Right lobe of liver (tissue), 6 donors: ENCODE results near the gene HUS1. TPM values are rescaled to one million over a fixed set of nuclear protein-coding genes. Genes with fewer than 3 reads are reported as not detected.

Experiments
- ATAC-seq, 4 donors: fragments of 200-7000 bp; cut with Tn5 transposase; one replicate each; pipeline ENCODE4 v1.9.1; 2020; ENCODE audit warnings: mild to moderate bottlenecking in 4 of 4, moderate library complexity in 4 of 4
- DNase-seq, 3 donors: peaks; one replicate each; pipeline ENCODE4 v3.0.0-alpha.2; 2020
- H3K27ac ChIP-seq, 3 donors: fragments of 200-600 bp; one replicate each; pipeline ENCODE4 v1.8.0; 2022
- H3K27me3 ChIP-seq, 2 donors: fragments of 200-600 bp; one replicate each; pipeline ENCODE4 v1.8.0; 2022
- H3K36me3 ChIP-seq, 4 donors: fragments of 200-600 bp; sonication (generic) in 1 of 4; one replicate each; pipeline versions ENCODE4 v1.5.1 to v1.8.0; 2017 to 2022; ENCODE audit warnings: control low read depth in 1 of 4
- H3K4me1 ChIP-seq, 4 donors: fragments of 200-600 bp; sonication (generic) in 1 of 4; one replicate each; pipeline versions ENCODE4 v1.5.1 to v1.8.0; 2017 to 2022; ENCODE audit warnings: control low read depth in 1 of 4
- H3K4me3 ChIP-seq, 3 donors: fragments of 200-600 bp; one replicate each; pipeline ENCODE4 v1.8.0; 2022
- H3K9me3 ChIP-seq, 4 donors: fragments of 200-600 bp; sonication (generic) in 1 of 4; one replicate each; pipeline versions ENCODE4 v1.5.1 to v1.8.0; 2017 to 2022; ENCODE audit warnings: control low read depth in 1 of 4
- POLR2A ChIP-seq: fragments of 450-650 bp; IDR thresholded peaks from one replicate; pipeline ENCODE4 v1.6.1; 2017; ENCODE audit warnings: antibody characterized with exemption, mild to moderate bottlenecking
- WGBS: methylation state at CpG from one replicate; pipeline ENCODE4 v1.1.6; 2018; ENCODE audit warnings: low coverage, low lambda C conversion rate; ENCODE audit not compliant: insufficient coverage; ENCODE audit errors: missing lambda C conversion rate; 5-methylcytosine and 5-hydroxymethylcytosine counted together
- intact Hi-C, 2 donors: fragments of 100-400 bp; cut with DNase I; formaldehyde crosslinking; loops; one replicate each; pipeline versions ENCODE4 v1.11.2 to v1.14.1; 2022
- total RNA-seq, 6 experiments: library from RNA; depleted of rRNA in 2 of 6; stranded (reverse); fragments of >200 nt in 2 of 6; fragmentation: NEBNext Ultra II Directional in 3 of 6; extraction: Animal tissue kit (Norgen Biotek cat#: 25700) in 3 of 6; gene quantifications; one replicate each; pipeline versions ENCODE4 v1.1.0 to v1.2.4, GENCODE V29; 2016 to 2023
- TF ChIP-seq, protein P1 (sequence below), 4 donors: fragments of 200-600 bp in 3 of 4; fragments of 450-650 bp in 1 of 4; IDR thresholded peaks; one replicate each; pipeline versions ENCODE4 v1.5.1 to v1.8.0; 2016 to 2022; ENCODE audit warnings: antibody characterized with exemption in 4 of 4, mild to moderate bottlenecking in 2 of 4
- donor health status: DM: no; HTN: yes; CAD: no.
- donor health status: DM: no; HTN: no; CAD: no.
- donor health status: DM: no; HTN: no; CAD: no.
- donor health status: DM: no; HTN: yes; CAD: no.
- donor health status: DM: no; HTN: yes; CAD: no.

Gene HUS1
- total RNA-seq, 6 experiments from 2014 or later: 16.1 to 40.5 (median 25.5) TPM

DNA sequence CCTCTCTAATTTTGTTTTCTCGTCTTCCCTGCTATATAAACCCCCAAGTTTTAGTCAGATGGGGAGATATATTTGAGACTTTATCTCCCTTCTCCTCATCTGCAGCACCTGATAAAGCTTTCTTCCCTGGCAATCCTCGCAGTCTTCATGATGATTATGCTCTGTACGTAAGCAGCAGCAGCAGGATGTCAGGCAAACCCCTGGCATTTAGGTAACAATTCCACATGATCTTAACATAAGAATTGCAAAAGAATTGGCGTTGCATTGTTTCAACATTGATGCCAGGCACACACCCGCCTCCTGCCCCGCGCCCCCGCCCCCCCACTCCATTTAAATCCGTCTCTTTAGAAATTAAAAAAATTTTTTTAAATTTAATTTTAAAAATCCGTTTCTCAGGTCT is 37.3 kb downstream of the HUS1 start:
- no peaks in the 10 kb centered on the region for H3K27me3 ChIP-seq
- H3K4me3 ChIP-seq: no peak overlapping the region
- ATAC-seq (no peak), DNase-seq (no peak)
- H3K36me3 ChIP-seq: no peaks in the 10 kb centered on the region
- H3K27ac ChIP-seq: peak overlapping the region in 1 of 3 donors; percentile 25
- H3K4me1 ChIP-seq: no peaks in the 10 kb centered on the region
- no peaks in the 10 kb centered on the region for H3K9me3 ChIP-seq
- TF ChIP-seq, protein P1, sequence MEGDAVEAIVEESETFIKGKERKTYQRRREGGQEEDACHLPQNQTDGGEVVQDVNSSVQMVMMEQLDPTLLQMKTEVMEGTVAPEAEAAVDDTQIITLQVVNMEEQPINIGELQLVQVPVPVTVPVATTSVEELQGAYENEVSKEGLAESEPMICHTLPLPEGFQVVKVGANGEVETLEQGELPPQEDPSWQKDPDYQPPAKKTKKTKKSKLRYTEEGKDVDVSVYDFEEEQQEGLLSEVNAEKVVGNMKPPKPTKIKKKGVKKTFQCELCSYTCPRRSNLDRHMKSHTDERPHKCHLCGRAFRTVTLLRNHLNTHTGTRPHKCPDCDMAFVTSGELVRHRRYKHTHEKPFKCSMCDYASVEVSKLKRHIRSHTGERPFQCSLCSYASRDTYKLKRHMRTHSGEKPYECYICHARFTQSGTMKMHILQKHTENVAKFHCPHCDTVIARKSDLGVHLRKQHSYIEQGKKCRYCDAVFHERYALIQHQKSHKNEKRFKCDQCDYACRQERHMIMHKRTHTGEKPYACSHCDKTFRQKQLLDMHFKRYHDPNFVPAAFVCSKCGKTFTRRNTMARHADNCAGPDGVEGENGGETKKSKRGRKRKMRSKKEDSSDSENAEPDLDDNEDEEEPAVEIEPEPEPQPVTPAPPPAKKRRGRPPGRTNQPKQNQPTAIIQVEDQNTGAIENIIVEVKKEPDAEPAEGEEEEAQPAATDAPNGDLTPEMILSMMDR (IDR thresholded peaks at IDR 0.05): no peak
- TF ChIP-seq POLR2A: no peak
- intact Hi-C loops: no loop called here
- 68% methylated on average over 10 of the region's 10 CpGs for WGBS

DNA sequence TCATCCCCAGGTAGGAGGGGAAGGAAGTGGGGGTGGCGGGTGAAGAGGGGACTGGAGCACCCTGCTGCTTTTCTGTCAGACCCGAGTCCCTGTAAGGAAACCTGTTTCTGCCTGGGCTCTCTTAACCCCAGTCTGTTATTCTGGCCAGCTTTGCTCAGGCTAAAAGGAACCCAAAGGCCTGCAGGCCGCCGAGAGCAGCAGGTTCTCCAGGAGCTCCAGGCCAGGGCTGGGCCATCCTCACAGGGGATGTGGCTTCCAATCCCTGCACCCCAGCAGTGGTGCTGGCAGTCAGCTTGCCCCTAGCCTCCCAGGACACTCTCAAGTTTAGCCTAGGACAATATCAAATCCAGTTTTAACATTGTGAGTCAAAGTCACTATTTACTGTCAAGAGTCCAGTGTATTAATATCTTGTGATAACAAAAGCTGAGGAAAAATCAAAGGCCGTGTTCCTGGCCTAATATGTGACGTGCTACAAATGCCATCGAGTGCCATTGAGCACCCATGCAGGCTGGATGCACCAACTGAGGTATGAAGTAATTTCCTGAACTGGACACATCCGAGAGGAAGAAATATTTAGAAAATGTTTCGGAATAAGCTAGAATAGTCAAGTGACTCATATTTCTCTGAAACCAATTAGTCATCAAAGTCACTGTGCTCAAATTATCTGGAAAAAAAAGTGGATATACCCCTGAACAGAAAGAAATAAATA is 38.1 kb downstream of the HUS1 start:
- DNase-seq (no peak), ATAC-seq (peak; percentile 26 to 68 (median 43))
- intact Hi-C loops: no loop called here
- Histone ChIP-seq H3K4me1 (no peaks in the 10 kb centered on the region), H3K27me3 (no peaks in the 10 kb centered on the region), H3K4me3 (no peak overlapping the region), H3K27ac (peak overlapping the region; percentile 4 to 71 (median 53)), H3K36me3 (no peaks in the 10 kb centered on the region), H3K9me3 (no peaks in the 10 kb centered on the region)
- TF ChIP-seq, protein P1 (IDR thresholded peaks at IDR 0.05): no peak
- TF ChIP-seq POLR2A: no peak
- 43% methylated on average over 6 of the region's 9 CpGs for WGBS

DNA sequence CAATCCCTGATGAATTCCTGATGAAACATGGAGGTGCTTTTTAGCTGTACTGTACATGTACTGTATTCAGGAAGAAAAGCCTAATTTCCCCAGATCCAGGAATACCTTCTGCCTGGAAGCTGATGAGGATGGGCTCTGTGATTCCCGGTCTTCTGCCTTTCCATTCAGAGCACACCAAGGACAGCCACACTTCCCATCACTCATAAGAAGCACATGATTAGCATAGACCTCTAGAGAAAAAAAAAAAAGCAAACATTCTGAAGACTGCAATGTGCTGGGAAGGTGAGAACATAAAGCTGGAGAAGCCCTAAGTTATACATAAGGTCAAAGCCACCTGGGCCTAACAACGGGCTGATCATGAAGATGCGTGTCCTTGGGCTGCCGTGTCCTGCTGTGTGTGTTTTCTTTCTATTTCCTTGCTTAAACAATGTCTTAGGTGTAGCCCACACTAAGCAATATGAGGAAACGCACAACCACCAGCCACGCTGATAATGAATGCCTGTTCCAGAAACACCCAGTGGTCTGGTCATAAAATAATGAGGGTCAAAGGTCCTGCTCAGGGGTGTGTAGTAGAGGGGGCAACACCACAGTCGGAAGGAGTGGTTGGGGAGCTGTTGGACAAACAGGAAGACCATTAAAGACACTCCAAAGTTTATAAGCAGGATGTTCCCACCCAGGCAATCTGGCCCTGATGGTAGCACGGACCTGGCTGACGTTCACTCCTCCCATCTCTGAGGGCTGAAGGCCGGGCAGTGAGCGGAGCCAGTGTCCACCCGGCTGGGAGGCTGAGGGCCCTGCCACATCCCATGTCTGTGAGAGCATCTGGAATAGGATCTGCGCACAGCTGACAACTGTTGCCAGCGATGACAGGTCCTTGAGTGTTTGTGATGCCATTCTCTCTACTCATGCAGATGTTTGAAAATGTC is 39.1 kb downstream of the HUS1 start:
- intact Hi-C loops: no loop called here
- WGBS: 70% methylated on average over 8 of the region's 14 CpGs

DNA sequence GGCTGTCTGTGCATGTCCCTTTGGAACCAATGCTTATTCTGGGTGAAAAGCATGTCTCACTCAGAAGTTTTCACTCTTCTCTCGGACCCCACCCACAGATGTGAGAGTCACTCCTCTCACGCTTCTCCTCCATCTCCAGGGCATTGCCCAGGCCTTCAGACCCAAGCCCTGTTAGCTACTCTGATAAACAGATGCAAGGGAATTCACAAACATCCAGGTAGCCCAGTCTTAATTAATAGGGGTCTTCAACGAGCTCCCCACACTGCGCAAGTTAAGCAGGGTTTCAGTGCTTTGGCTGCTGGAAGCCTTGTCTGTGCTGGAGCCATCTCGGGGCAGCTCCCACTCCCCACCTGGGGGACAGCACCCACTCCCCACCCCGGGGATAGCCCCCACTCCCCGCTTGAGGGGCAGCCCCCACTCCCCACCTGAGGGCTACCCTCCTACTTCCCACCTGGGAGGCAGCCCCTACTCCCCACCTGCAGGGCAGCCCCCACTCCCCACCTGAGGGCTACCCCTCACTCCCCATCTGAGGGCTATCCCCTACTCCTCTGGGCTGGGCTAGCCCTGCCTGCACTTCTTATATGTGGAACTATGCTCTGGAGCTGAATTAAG is 39.9 kb downstream of the HUS1 start:
- Histone ChIP-seq H3K4me3 (no peak overlapping the region), H3K27ac (no peak overlapping the region), H3K27me3 (no peaks in the 10 kb centered on the region), H3K9me3 (no peaks in the 10 kb centered on the region), H3K4me1 (no peaks in the 10 kb centered on the region), H3K36me3 (no peaks in the 10 kb centered on the region)
- no peak for DNase-seq
- TF ChIP-seq, protein P1 (IDR thresholded peaks at IDR 0.05): no peak
- no peak for TF ChIP-seq POLR2A
- ATAC-seq: no peak
- intact Hi-C loops: no loop called here
- whole genome bisulfite sequencing: 85% methylated on average over 5 of the region's 7 CpGs

More for the DNA sequence above, 39.1 kb downstream of the HUS1 start:
- TF ChIP-seq, protein P1 (IDR thresholded peaks at IDR 0.05): no peak
- no peak for TF ChIP-seq POLR2A
- no peak for DNase-seq
- Histone ChIP-seq H3K4me1 (no peaks in the 10 kb centered on the region), H3K4me3 (no peak overlapping the region), H3K9me3 (no peaks in the 10 kb centered on the region), H3K36me3 (no peaks in the 10 kb centered on the region), H3K27me3 (no peaks in the 10 kb centered on the region), H3K27ac (peak overlapping the region in 1 of 3 donors; percentile 71)
- ATAC-seq: peak; percentile 11 to 50 (median 37)
